CD14-positive monocyte (primary cell): Measurements from ENCODE around the gene ADAMTSL2. TPM values are rescaled to one million over a fixed set of nuclear protein-coding genes. Genes with fewer than 3 reads are reported as not detected.

Source experiments
- DNase-seq, 3 donors: peaks; one replicate each; pipeline ENCODE4 v3.0.0-alpha.2; 2011 to 2022
- H2AFZ ChIP-seq: 2 replicates; pipeline ENCODE4 v1.6.0; 2012; ENCODE audit warnings: mild to moderate bottlenecking, low read depth, low read length, inconsistent platforms; ENCODE audit not compliant: insufficient read depth, poor library complexity, severe bottlenecking
- H3K27ac ChIP-seq, 2 donors: 1 replicate in 1 of 2; 2 replicates in 1 of 2; pipeline ENCODE4 v1.5.1; 2012 to 2013; ENCODE audit warnings: low read length in 2 of 2, control low read depth in 1 of 2, inconsistent platforms in 1 of 2, low read depth in 1 of 2, mild to moderate bottlenecking in 1 of 2
- H3K27me3 ChIP-seq, 2 donors: one replicate each; pipeline versions ENCODE4 v1.6.0 to v1.6.1; 2011 to 2013; ENCODE audit warnings: low read length in 2 of 2; ENCODE audit not compliant: control insufficient read depth in 2 of 2, insufficient read depth in 2 of 2
- H3K36me3 ChIP-seq, 2 donors: replicated peaks in 1 of 2; 1 replicate in 1 of 2; 2 replicates in 1 of 2; pipeline versions ENCODE4 v1.5.1 to v1.6.1; 2012 to 2013; ENCODE audit warnings: low read length in 2 of 2, control low read depth in 1 of 2, inconsistent platforms in 1 of 2, mild to moderate bottlenecking in 1 of 2; ENCODE audit not compliant: insufficient read depth in 2 of 2, control insufficient read depth in 1 of 2
- H3K4me1 ChIP-seq, 2 donors: 1 replicate in 1 of 2; 2 replicates in 1 of 2; pipeline versions ENCODE4 v1.5.1 to v1.6.1; 2012 to 2013; ENCODE audit warnings: low read length in 2 of 2, control low read depth in 1 of 2, inconsistent platforms in 1 of 2, mild to moderate bottlenecking in 1 of 2, moderate library complexity in 1 of 2; ENCODE audit not compliant: insufficient read depth in 2 of 2, control insufficient read depth in 1 of 2
- H3K4me2 ChIP-seq: replicated peaks from 2 replicates; pipeline ENCODE3; 2012; ENCODE audit warnings: low read length, moderate library complexity, mild to moderate bottlenecking; ENCODE audit not compliant: poor library complexity, severe bottlenecking; ENCODE audit errors: extremely low read depth
- H3K4me3 ChIP-seq, 3 experiments: fragments of 200-600 bp in 1 of 3; sonication (generic) in 1 of 3; replicated peaks in 1 of 3; 1 replicate in 2 of 3; 2 replicates in 1 of 3; pipeline ENCODE4 v1.5.1; 2011 to 2013; ENCODE audit warnings: low read length in 3 of 3, mild to moderate bottlenecking in 3 of 3, control low read depth in 2 of 3, low read depth in 2 of 3, inconsistent platforms in 1 of 3, moderate library complexity in 1 of 3
- H3K79me2 ChIP-seq: 2 replicates; pipeline ENCODE4 v1.6.0; 2012; ENCODE audit warnings: mild to moderate bottlenecking, control low read depth, inconsistent platforms, low read length, moderate library complexity; ENCODE audit not compliant: insufficient read depth
- H3K9ac ChIP-seq: 2 replicates; pipeline ENCODE4 v1.6.0; 2017; ENCODE audit warnings: low read length, mild to moderate bottlenecking; ENCODE audit not compliant: insufficient read depth, poor library complexity, severe bottlenecking
- H3K9me3 ChIP-seq, 2 donors: replicated peaks in 1 of 2; 1 replicate in 1 of 2; 2 replicates in 1 of 2; pipeline versions ENCODE4 v1.5.1 to v1.6.1; 2012 to 2013; ENCODE audit warnings: low read length in 2 of 2, control low read depth in 1 of 2; ENCODE audit not compliant: control insufficient read depth in 1 of 2, insufficient read depth in 1 of 2
- H4K20me1 ChIP-seq: 2 replicates; pipeline ENCODE4 v1.6.0; 2012; ENCODE audit warnings: mild to moderate bottlenecking, low read length, control low read depth, moderate library complexity; ENCODE audit not compliant: insufficient read depth
- H3K27ac Mint-ChIP-seq, 7 donors: one replicate each; pipeline ENCODE4 v1.8.0; 2020; ENCODE audit warnings: mild to moderate bottlenecking in 7 of 7, mixed read lengths in 7 of 7, moderate library complexity in 6 of 7, inconsistent platforms in 2 of 7
- H3K27me3 Mint-ChIP-seq, 3 donors: one replicate each; pipeline ENCODE4 v1.8.0; 2021 to 2022; ENCODE audit warnings: low read depth in 3 of 3, mild to moderate bottlenecking in 3 of 3, mixed read lengths in 3 of 3, moderate library complexity in 3 of 3, inconsistent platforms in 1 of 3
- H3K36me3 Mint-ChIP-seq, 2 donors: one replicate each; pipeline ENCODE4 v1.8.0; 2020; ENCODE audit warnings: mixed read lengths in 2 of 2, inconsistent platforms in 1 of 2, mild to moderate bottlenecking in 1 of 2
- H3K4me1 Mint-ChIP-seq: one replicate; pipeline ENCODE4 v1.8.0; 2020; ENCODE audit warnings: mild to moderate bottlenecking, mixed read lengths
- H3K4me3 Mint-ChIP-seq, 2 donors: one replicate each; pipeline ENCODE4 v1.8.0; 2020; ENCODE audit warnings: mild to moderate bottlenecking in 2 of 2, mixed read lengths in 2 of 2, moderate library complexity in 1 of 2
- H3K9me3 Mint-ChIP-seq, 7 donors: one replicate each; pipeline ENCODE4 v1.8.0; 2020 to 2022; ENCODE audit warnings: mixed read lengths in 7 of 7, mild to moderate bottlenecking in 6 of 7, moderate library complexity in 6 of 7, inconsistent platforms in 2 of 7
- WGBS: methylation state at CpG from one replicate; pipeline ENCODE4 v1.1.5; 2013; ENCODE audit warnings: missing lambda C conversion rate; ENCODE audit not compliant: insufficient coverage; 5-methylcytosine and 5-hydroxymethylcytosine counted together
- intact Hi-C, 2 donors: fragments of 100-400 bp; cut with micrococcal nuclease; formaldehyde crosslinking; loops; one replicate each; pipeline versions ENCODE4 v1.15.0 to v1.15.1; 2023
- polyA plus RNA-seq, 3 donors: library from polyadenylated mRNA; depleted of rRNA in 1 of 3; unstranded in 2 of 3; stranded (reverse) in 1 of 3; fragments of 300-500 nt in 2 of 3; fragments of >200 nt in 1 of 3; fragmentation: Illumina TruSeq in 2 of 3; gene quantifications; 1 replicate in 2 of 3; 2 replicates in 1 of 3; pipeline ENCODE4 v1.2.3, GENCODE V29; 2012 to 2021
- TF ChIP-seq, protein P1 (sequence below): fragments of 200-600 bp; IDR thresholded peaks from one replicate; pipeline ENCODE4 v1.8.0; 2022; ENCODE audit warnings: antibody characterized with exemption, mild to moderate bottlenecking

Gene ADAMTSL2
- polyA plus RNA-seq, 3 donors = 0.08 TPM; not detected in 2

DNA sequence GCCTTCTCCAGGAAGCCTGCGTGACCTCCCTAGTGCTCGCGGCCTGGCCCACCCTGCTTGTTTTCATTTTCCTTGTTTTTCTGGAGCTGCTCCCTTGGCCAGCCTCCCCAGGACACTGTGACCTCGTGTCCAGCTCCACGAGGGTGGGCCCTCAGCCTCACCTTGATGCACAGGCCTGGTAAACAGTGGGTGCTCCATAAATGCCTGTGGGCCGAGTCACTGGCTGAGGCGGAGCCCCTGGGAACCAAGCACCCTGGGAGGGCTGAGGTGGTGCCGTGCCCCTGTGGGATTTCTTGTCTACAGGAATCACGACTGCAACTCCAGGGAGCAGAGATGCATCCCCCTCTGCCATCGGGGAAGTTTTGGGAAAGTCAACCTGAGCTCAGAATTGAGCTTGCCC, 57.5 kb downstream of the ADAMTSL2 start:
- no peak overlapping the region for H3K27ac Mint-ChIP-seq
- H3K9ac ChIP-seq = no peak overlapping the region
- no peak overlapping the region for H3K4me3 ChIP-seq
- H3K9me3 Mint-ChIP-seq = peaks cover 19 to 31% (median 25%) of the 10 kb centered on the region in 7 donors
- TF ChIP-seq, protein P1, sequence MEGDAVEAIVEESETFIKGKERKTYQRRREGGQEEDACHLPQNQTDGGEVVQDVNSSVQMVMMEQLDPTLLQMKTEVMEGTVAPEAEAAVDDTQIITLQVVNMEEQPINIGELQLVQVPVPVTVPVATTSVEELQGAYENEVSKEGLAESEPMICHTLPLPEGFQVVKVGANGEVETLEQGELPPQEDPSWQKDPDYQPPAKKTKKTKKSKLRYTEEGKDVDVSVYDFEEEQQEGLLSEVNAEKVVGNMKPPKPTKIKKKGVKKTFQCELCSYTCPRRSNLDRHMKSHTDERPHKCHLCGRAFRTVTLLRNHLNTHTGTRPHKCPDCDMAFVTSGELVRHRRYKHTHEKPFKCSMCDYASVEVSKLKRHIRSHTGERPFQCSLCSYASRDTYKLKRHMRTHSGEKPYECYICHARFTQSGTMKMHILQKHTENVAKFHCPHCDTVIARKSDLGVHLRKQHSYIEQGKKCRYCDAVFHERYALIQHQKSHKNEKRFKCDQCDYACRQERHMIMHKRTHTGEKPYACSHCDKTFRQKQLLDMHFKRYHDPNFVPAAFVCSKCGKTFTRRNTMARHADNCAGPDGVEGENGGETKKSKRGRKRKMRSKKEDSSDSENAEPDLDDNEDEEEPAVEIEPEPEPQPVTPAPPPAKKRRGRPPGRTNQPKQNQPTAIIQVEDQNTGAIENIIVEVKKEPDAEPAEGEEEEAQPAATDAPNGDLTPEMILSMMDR = no peak
- H3K79me2 ChIP-seq = no peaks in the 10 kb centered on the region
- H3K9me3 ChIP-seq = peaks cover 16 to 28% of the 10 kb centered on the region in 2 donors
- H3K4me2 ChIP-seq = no peak overlapping the region
- peaks cover 0 to 2% of the 10 kb centered on the region in 2 donors for H3K27me3 ChIP-seq
- no peaks in the 10 kb centered on the region for H4K20me1 ChIP-seq
- H3K4me3 Mint-ChIP-seq = no peak overlapping the region
- intact Hi-C loops = no loop called here
- H3K4me1 Mint-ChIP-seq = no peaks in the 10 kb centered on the region
- no peaks in the 10 kb centered on the region for H3K36me3 Mint-ChIP-seq
- H2AFZ ChIP-seq = no peak overlapping the region
- no peak for DNase-seq
- H3K27ac ChIP-seq = no peak overlapping the region
- H3K27me3 Mint-ChIP-seq = peaks cover 2 to 8% (median 5%) of the 10 kb centered on the region in 3 donors
- H3K4me1 ChIP-seq = no peaks in the 10 kb centered on the region
- no peaks in the 10 kb centered on the region for H3K36me3 ChIP-seq
- 85% methylated on average over 10 of the region's 10 CpGs for WGBS

DNA sequence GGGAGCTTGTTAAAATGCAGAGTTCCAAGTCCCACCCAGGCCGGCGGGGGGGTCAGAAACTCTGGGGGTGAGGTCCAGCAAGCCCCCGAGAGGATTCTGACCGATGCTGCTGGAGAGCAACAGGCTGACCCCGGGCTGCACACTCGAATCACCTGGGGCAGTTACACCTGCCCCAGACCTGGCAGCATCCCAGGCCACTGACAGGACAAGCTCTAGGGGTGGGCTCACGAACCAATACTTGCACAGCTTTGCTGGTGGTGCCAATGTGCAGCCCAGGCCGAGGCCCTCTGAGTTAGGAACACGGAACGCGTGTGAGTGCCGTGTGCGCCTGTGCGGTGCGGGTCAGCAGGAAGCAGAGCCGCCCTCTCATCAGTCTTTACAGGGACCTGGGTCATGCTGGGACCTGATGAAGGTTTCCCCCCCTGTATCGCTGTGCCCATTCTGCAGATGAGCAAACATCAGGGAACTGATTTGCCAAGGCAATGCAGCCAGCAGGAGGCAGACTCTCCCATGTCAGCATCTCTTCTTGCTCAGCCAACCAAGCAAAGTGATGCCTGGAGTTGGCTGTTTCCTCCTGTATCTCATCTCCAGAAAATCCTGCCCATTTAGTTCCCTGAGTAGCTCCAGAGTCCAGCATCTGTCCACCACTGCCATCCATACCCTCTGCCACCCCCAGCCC, 58.4 kb downstream of the ADAMTSL2 start:
- no peaks in the 10 kb centered on the region for H3K27me3 ChIP-seq
- intact Hi-C loops = no loop called here
- no peak for DNase-seq

More for the DNA sequence above, 58.4 kb downstream of the ADAMTSL2 start:
- H4K20me1 ChIP-seq = no peaks in the 10 kb centered on the region
- peaks cover 25 to 32% of the 10 kb centered on the region in 2 donors for H3K9me3 ChIP-seq
- no peak overlapping the region for H3K4me2 ChIP-seq
- Mint-ChIP-seq H3K27me3 (peaks cover 0 to 6% (median 5%) of the 10 kb centered on the region in 3 donors), H3K9me3 (peaks cover 28 to 37% (median 33%) of the 10 kb centered on the region in 7 donors), H3K4me3 (no peak overlapping the region), H3K4me1 (no peaks in the 10 kb centered on the region), H3K27ac (no peak overlapping the region), H3K36me3 (no peaks in the 10 kb centered on the region)
- 88% methylated on average over 16 of the region's 17 CpGs for WGBS
- no peaks in the 10 kb centered on the region for H3K36me3 ChIP-seq
- H3K79me2 ChIP-seq = no peaks in the 10 kb centered on the region
- TF ChIP-seq, protein P1 = no peak
- H3K4me1 ChIP-seq = no peaks in the 10 kb centered on the region
- H3K4me3 ChIP-seq = no peak overlapping the region
- no peak overlapping the region for H3K27ac ChIP-seq
- no peak overlapping the region for H2AFZ ChIP-seq
- no peak overlapping the region for H3K9ac ChIP-seq
